Astrocyte (in vitro differentiated cells and primary cell): ENCODE data around the gene BLACAT1. TPM values are rescaled to one million over a fixed set of nuclear protein-coding genes. Genes with fewer than 3 reads are reported as not detected.

Source experiments
- DNase-seq: peaks from one replicate; pipeline ENCODE4 v3.0.0-alpha.2; 2010; ENCODE audit warnings: low read depth
- FAIRE-seq: peaks from 2 replicates; lab custom pipeline; 2011; peaks lifted over from hg19 to GRCh38; lab: Jason Lieb, UNC
- H2AFZ ChIP-seq: 2 replicates; pipeline ENCODE4 v1.6.0; 2012; ENCODE audit warnings: low read depth, low read length, inconsistent platforms
- H3K27ac ChIP-seq: 2 replicates; pipeline ENCODE4 v1.5.1; 2011; ENCODE audit warnings: low read depth, low read length, inconsistent platforms
- H3K27me3 ChIP-seq: 2 replicates; pipeline ENCODE4 v1.6.0; 2011; ENCODE audit warnings: low read length, inconsistent platforms; ENCODE audit not compliant: insufficient read depth
- H3K36me3 ChIP-seq: 2 replicates; pipeline ENCODE4 v1.5.1; 2011; ENCODE audit warnings: low read length, inconsistent platforms; ENCODE audit not compliant: insufficient read depth
- H3K4me1 ChIP-seq: 2 replicates; pipeline ENCODE4 v1.5.1; 2011; ENCODE audit warnings: low read length, inconsistent platforms; ENCODE audit not compliant: insufficient read depth
- H3K4me2 ChIP-seq: 2 replicates; pipeline ENCODE4 v1.6.0; 2012; ENCODE audit warnings: low read length, inconsistent platforms
- H3K4me3 ChIP-seq: 2 replicates; pipeline ENCODE4 v1.5.1; 2011; ENCODE audit warnings: low read depth, mild to moderate bottlenecking, low read length, inconsistent platforms; ENCODE audit not compliant: insufficient read depth
- H3K79me2 ChIP-seq: 2 replicates; pipeline ENCODE4 v1.6.0; 2012; ENCODE audit warnings: mild to moderate bottlenecking, low read length, inconsistent platforms; ENCODE audit not compliant: insufficient read depth
- H3K9ac ChIP-seq: 2 replicates; pipeline ENCODE4 v1.6.0; 2012; ENCODE audit warnings: mild to moderate bottlenecking, low read length, inconsistent platforms
- H3K9me3 ChIP-seq: 2 replicates; pipeline ENCODE4 v1.5.1; 2012; ENCODE audit warnings: low read depth, mild to moderate bottlenecking, low read length, inconsistent platforms; ENCODE audit not compliant: insufficient read depth
- H4K20me1 ChIP-seq: 2 replicates; pipeline ENCODE4 v1.6.0; 2012; ENCODE audit warnings: low read length, inconsistent platforms; ENCODE audit not compliant: insufficient read depth
- H3K27ac Mint-ChIP-seq: one replicate; pipeline ENCODE4 v1.8.0; 2021; ENCODE audit warnings: mild to moderate bottlenecking, mixed read lengths; ENCODE audit not compliant: unreplicated experiment
- H3K27me3 Mint-ChIP-seq: one replicate; pipeline ENCODE4 v1.8.0; 2021; ENCODE audit warnings: low read depth, mixed read lengths; ENCODE audit not compliant: unreplicated experiment
- H3K36me3 Mint-ChIP-seq: one replicate; pipeline ENCODE4 v1.8.0; 2021; ENCODE audit warnings: low read depth, mixed read lengths; ENCODE audit not compliant: unreplicated experiment
- H3K4me1 Mint-ChIP-seq: one replicate; pipeline ENCODE4 v1.8.0; 2021; ENCODE audit warnings: low read depth, mixed read lengths; ENCODE audit not compliant: unreplicated experiment
- H3K4me3 Mint-ChIP-seq: one replicate; pipeline ENCODE4 v1.8.0; 2021; ENCODE audit warnings: mild to moderate bottlenecking, moderate library complexity, mixed read lengths; ENCODE audit not compliant: unreplicated experiment
- H3K9me3 Mint-ChIP-seq: one replicate; pipeline ENCODE4 v1.8.0; 2021; ENCODE audit warnings: mild to moderate bottlenecking, mixed read lengths; ENCODE audit not compliant: unreplicated experiment
- CTCF ChIP-seq: IDR thresholded peaks from 2 replicates; pipeline ENCODE4 v1.5.1; 2011; ENCODE audit warnings: low read depth, mild to moderate bottlenecking, inconsistent platforms, low read length, moderate library complexity; ENCODE audit not compliant: insufficient read depth
- EZH2 ChIP-seq: IDR thresholded peaks from 2 replicates; pipeline ENCODE4 v1.6.1; 2012; ENCODE audit warnings: mild to moderate bottlenecking, low read length, inconsistent platforms; ENCODE audit not compliant: insufficient read depth
- total RNA-seq: library from RNA; stranded (reverse); gene quantifications from 2 replicates; pipeline ENCODE4 v1.2.1, GENCODE V29; 2021

BLACAT1 gene
- total RNA-seq, 1 donor from 2014 or later = 2.2 TPM

GRCh38 chr1:205502111-205502810 lies 46.4 kb upstream of the BLACAT1 start:
- Histone ChIP-seq H3K9ac (no peak overlapping the region), H3K79me2 (no peaks in the 10 kb centered on the region), H3K4me1 (peaks cover 5% of the 10 kb centered on the region), H3K4me3 (no peak overlapping the region), H3K27ac (no peak overlapping the region), H4K20me1 (no peaks in the 10 kb centered on the region), H3K27me3 (peaks cover 31% of the 10 kb centered on the region), H2AFZ (no peak overlapping the region), H3K36me3 (no peaks in the 10 kb centered on the region), H3K4me2 (no peak overlapping the region), H3K9me3 (peaks cover 2% of the 10 kb centered on the region)
- no peaks in the 10 kb centered on the region for H3K36me3 Mint-ChIP-seq
- peaks cover 18% of the 10 kb centered on the region for H3K27me3 Mint-ChIP-seq
- H3K27ac Mint-ChIP-seq = no peak overlapping the region
- H3K9me3 Mint-ChIP-seq = no peaks in the 10 kb centered on the region
- TF ChIP-seq EZH2 = no peak
- TF ChIP-seq CTCF = no peak
- FAIRE-seq (no peak), DNase-seq (no peak)
- H3K4me1 Mint-ChIP-seq = peaks cover 9% of the 10 kb centered on the region
- no peak overlapping the region for H3K4me3 Mint-ChIP-seq

- no peak overlapping the region for H3K27ac ChIP-seq
- TF ChIP-seq EZH2 (no peak), CTCF (no peak)
- peaks cover 5% of the 10 kb centered on the region for H3K4me1 ChIP-seq
- H3K36me3 Mint-ChIP-seq = no peaks in the 10 kb centered on the region
- H3K79me2 ChIP-seq = no peaks in the 10 kb centered on the region
- H3K4me3 ChIP-seq = no peak overlapping the region
- no peak overlapping the region for H3K27ac Mint-ChIP-seq
- no peak overlapping the region for H3K9ac ChIP-seq
- H4K20me1 ChIP-seq = no peaks in the 10 kb centered on the region
- H3K27me3 ChIP-seq = peaks cover 38% of the 10 kb centered on the region
- H3K27me3 Mint-ChIP-seq = peaks cover 33% of the 10 kb centered on the region
- H2AFZ ChIP-seq = no peak overlapping the region
- FAIRE-seq = no peak
- H3K9me3 ChIP-seq = peaks cover 2% of the 10 kb centered on the region
- no peak overlapping the region for H3K4me3 Mint-ChIP-seq
- no peaks in the 10 kb centered on the region for H3K9me3 Mint-ChIP-seq
- no peak overlapping the region for H3K4me2 ChIP-seq
- no peaks in the 10 kb centered on the region for H3K36me3 ChIP-seq
- peak; percentile 44 for DNase-seq
- H3K4me1 Mint-ChIP-seq = peaks cover 9% of the 10 kb centered on the region
Measured at GRCh38 chr1:205500240-205501233, 44.7 kb upstream of the BLACAT1 start.
